GM12865 (cell line): ENCODE data around the gene C4orf51.
A peak's percentile ranks its signal among the peaks of the same experiment; 100 is the strongest.

ENCODE experiments used
- DNase-seq: peaks from one replicate; pipeline ENCODE4 v3.0.0; 2010; ENCODE audit warnings: low read depth
- H3K4me3 ChIP-seq: 2 replicates; pipeline ENCODE4 v1.5.1; 2011; ENCODE audit warnings: mild to moderate bottlenecking, low read depth, low read length, control low read depth
- CTCF ChIP-seq: IDR thresholded peaks from 2 replicates; pipeline ENCODE4 v1.5.1; 2011; ENCODE audit warnings: low read length, control low read depth, low read depth, inconsistent platforms; ENCODE audit not compliant: insufficient read depth; ENCODE audit errors: missing control alignments

C4orf51 gene

GRCh38 chr4:145770124-145770523 lies 90.2 kb downstream of the C4orf51 start:
- no peak for TF ChIP-seq CTCF
- no peak for DNase-seq
- no peak overlapping the region for H3K4me3 ChIP-seq

GRCh38 chr4:145772347-145772746 lies 92.4 kb downstream of the C4orf51 start:
- H3K4me3 ChIP-seq: no peak overlapping the region
- DNase-seq: peak; percentile 46
- no peak for TF ChIP-seq CTCF

GRCh38 chr4:145773581-145774234 lies 93.8 kb downstream of the C4orf51 start:
- TF ChIP-seq CTCF: no peak
- DNase-seq: peak; percentile 86

GRCh38 chr4:145774473-145774872 lies 94.5 kb downstream of the C4orf51 start:
- no peak for DNase-seq
- TF ChIP-seq CTCF: no peak
- no peak overlapping the region for H3K4me3 ChIP-seq

More at GRCh38 chr4:145773581-145774234, 93.8 kb downstream of the C4orf51 start:
- H3K4me3 ChIP-seq: no peak overlapping the region

GRCh38 chr4:145775406-145775805 lies 95.5 kb downstream of the C4orf51 start:
- no peak for TF ChIP-seq CTCF
- no peak for DNase-seq
- no peak overlapping the region for H3K4me3 ChIP-seq

GRCh38 chr4:145776208-145776607 lies 96.3 kb downstream of the C4orf51 start:
- no peak for TF ChIP-seq CTCF

GRCh38 chr4:145779319-145779801 lies 99.4 kb downstream of the C4orf51 start:
- H3K4me3 ChIP-seq: no peak overlapping the region
- TF ChIP-seq CTCF: no peak
- no peak for DNase-seq

More at GRCh38 chr4:145776208-145776607, 96.3 kb downstream of the C4orf51 start:
- no peak overlapping the region for H3K4me3 ChIP-seq
- DNase-seq: no peak
